GM18505 (cell line): ENCODE measurements around the gene DDIT4L.
"Not testable (repeated sequence)": the region's sequence is repeated elsewhere in the genome, so short reads cannot be mapped to it uniquely, and the experiment has no call there.

ENCODE experiments used
- ATAC-seq: cut with Tn5 transposase; IDR thresholded peaks from one replicate; pipeline ENCODE4 v1.9.1; 2021; ENCODE audit not compliant: unreplicated experiment
- POLR2A ChIP-seq: IDR thresholded peaks from 4 replicates; pipeline ENCODE4 v1.6.1; 2011; ENCODE audit warnings: borderline replicate concordance; ENCODE audit not compliant: insufficient read depth, insufficient read length; ENCODE audit errors: extremely low read depth

Gene DDIT4L

DNA sequence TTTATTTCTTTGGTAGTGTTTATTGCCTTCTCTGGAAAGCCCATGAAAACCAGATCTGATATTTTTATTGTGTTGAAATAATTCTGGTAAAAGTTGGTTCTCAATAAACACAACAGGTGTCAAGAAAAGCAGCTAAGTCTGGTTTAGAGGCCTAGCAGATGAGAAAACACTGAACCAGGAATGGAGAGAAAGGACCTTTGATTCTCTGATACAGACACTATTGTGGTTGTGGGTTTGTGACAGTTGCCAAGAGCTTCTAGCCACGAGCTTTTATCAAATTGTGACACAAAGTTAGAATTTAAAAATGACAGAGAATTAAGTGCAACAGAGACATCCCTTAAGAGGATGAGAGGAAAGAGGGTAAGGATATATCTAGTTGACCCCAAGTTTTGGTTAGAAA lies 42.6 kb downstream of the DDIT4L start:
- TF ChIP-seq POLR2A, result no peak
- ATAC-seq, result peak; percentile 10

GRCh38 chr4:100147198-100147597 lies 43.1 kb downstream of the DDIT4L start:
- no peak for TF ChIP-seq POLR2A
- ATAC-seq, result peak; percentile 69

GRCh38 chr4:100146756-100147155 lies 43.5 kb downstream of the DDIT4L start:
- no peak for TF ChIP-seq POLR2A
- no peak for ATAC-seq

GRCh38 chr4:100137320-100137719 lies 52.9 kb downstream of the DDIT4L start:
- ATAC-seq, result not testable (repeated sequence)
